Sigmoid colon (tissue), 4 donors: ENCODE data around the gene GABARAP.

Source experiments
- POLR2AphosphoS5 ChIP-seq, 4 donors: sonication (generic); formaldehyde crosslinking; IDR thresholded peaks; one replicate each; pipeline ENCODE4 v1.6.1; 2017; ENCODE audit warnings: antibody characterized with exemption in 4 of 4
- TF ChIP-seq, protein P1 (sequence below), 4 experiments: fragments of 450-650 bp in 3 of 4; fragments of 200-600 bp in 1 of 4; IDR thresholded peaks; one replicate each; pipeline ENCODE4 v1.5.1; 2016 to 2019; ENCODE audit warnings: antibody characterized with exemption in 4 of 4, mild to moderate bottlenecking in 3 of 4, moderate library complexity in 2 of 4

- no peak for TF ChIP-seq POLR2AphosphoS5 (IDR thresholded peaks at IDR 0.05)
- TF ChIP-seq, protein P1, sequence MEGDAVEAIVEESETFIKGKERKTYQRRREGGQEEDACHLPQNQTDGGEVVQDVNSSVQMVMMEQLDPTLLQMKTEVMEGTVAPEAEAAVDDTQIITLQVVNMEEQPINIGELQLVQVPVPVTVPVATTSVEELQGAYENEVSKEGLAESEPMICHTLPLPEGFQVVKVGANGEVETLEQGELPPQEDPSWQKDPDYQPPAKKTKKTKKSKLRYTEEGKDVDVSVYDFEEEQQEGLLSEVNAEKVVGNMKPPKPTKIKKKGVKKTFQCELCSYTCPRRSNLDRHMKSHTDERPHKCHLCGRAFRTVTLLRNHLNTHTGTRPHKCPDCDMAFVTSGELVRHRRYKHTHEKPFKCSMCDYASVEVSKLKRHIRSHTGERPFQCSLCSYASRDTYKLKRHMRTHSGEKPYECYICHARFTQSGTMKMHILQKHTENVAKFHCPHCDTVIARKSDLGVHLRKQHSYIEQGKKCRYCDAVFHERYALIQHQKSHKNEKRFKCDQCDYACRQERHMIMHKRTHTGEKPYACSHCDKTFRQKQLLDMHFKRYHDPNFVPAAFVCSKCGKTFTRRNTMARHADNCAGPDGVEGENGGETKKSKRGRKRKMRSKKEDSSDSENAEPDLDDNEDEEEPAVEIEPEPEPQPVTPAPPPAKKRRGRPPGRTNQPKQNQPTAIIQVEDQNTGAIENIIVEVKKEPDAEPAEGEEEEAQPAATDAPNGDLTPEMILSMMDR (IDR thresholded peaks at IDR 0.05) = no peak
Measured at GRCh38 chr17:7219229-7219811, 22.9 kb downstream of the GABARAP start.
